GM12878 (cell line): ENCODE results near the gene OTULIN.

ENCODE experiments used
- BMI1 ChIP-seq: fragments of 450-650 bp; IDR thresholded peaks from 2 replicates; pipeline ENCODE4 v1.6.1; 2016; ENCODE audit warnings: mild to moderate bottlenecking, moderate library complexity, borderline replicate concordance
- CREB1 ChIP-seq: IDR thresholded peaks from 2 replicates; pipeline ENCODE4 v1.6.1; 2012; ENCODE audit warnings: low read depth, mild to moderate bottlenecking, inconsistent platforms
- KDM1A ChIP-seq: fragments of 200-600 bp; sonication (generic); IDR thresholded peaks from 2 replicates; pipeline ENCODE4 v1.6.1; 2016; ENCODE audit warnings: borderline replicate concordance
- MXI1 ChIP-seq: fragments of 150-350 bp; IDR thresholded peaks from 2 replicates; pipeline ENCODE4 v1.6.1; 2011; ENCODE audit warnings: low read depth, mild to moderate bottlenecking, inconsistent platforms, low read length, improper control_type of control experiment
- NFIC ChIP-seq: IDR thresholded peaks from 2 replicates; pipeline ENCODE4 v1.6.1; 2012; ENCODE audit warnings: low read depth, mild to moderate bottlenecking, inconsistent platforms, low read length, moderate library complexity
- POLR2AphosphoS5 ChIP-seq: IDR thresholded peaks from 2 replicates; pipeline ENCODE4 v1.6.1; 2011; ENCODE audit warnings: mild to moderate bottlenecking, low read length, inconsistent platforms
- SIX5 ChIP-seq: IDR thresholded peaks from 2 replicates; pipeline ENCODE4 v1.6.1; 2011; ENCODE audit warnings: mild to moderate bottlenecking, low read depth, low read length, moderate library complexity; ENCODE audit not compliant: severe bottlenecking
- TBL1XR1 ChIP-seq: IDR thresholded peaks from 2 replicates; pipeline ENCODE4 v1.6.1; 2012; ENCODE audit warnings: low read depth, low read length, improper control_type of control experiment
- WRNIP1 ChIP-seq: IDR thresholded peaks from 2 replicates; pipeline ENCODE4 v1.6.1; 2011; ENCODE audit warnings: low read depth, low read length, improper control_type of control experiment, borderline replicate concordance
- TF ChIP-seq, protein P1 (sequence below): fragments of 450-650 bp; IDR thresholded peaks from 2 replicates; pipeline ENCODE4 v1.6.1; 2016; ENCODE audit warnings: mild to moderate bottlenecking, moderate library complexity, borderline replicate concordance
- TF ChIP-seq, protein P2 (sequence below), 3 experiments: IDR thresholded peaks in 2 of 3; conservative IDR thresholded peaks in 1 of 3; 2 replicates each; pipeline ENCODE4 v1.5.1; 2011; ENCODE audit warnings: low read depth in 3 of 3, low read length in 3 of 3, mild to moderate bottlenecking in 3 of 3, control low read depth in 2 of 3, moderate library complexity in 2 of 3, inconsistent platforms in 1 of 3, mixed read lengths in 1 of 3; ENCODE audit not compliant: control insufficient read depth in 2 of 3, insufficient read depth in 1 of 3; ENCODE audit errors: extremely low read depth in 1 of 3
- TF ChIP-seq, protein P3 (sequence below): IDR thresholded peaks from 2 replicates; pipeline ENCODE4 v1.6.1; 2011; ENCODE audit warnings: low read depth, low read length, improper control_type of control experiment, borderline replicate concordance
- TF ChIP-seq, protein P4 (sequence below): fragments of 150-350 bp; IDR thresholded peaks from 2 replicates; pipeline ENCODE4 v1.6.1; 2016; ENCODE audit warnings: low read depth, low read length
- TF ChIP-seq, protein P5 (sequence below): fragments of 450-650 bp; formaldehyde crosslinking; IDR thresholded peaks from 2 replicates; pipeline ENCODE4 v1.4.0; 2022; ENCODE audit warnings: mild to moderate bottlenecking, moderate library complexity

DNA sequence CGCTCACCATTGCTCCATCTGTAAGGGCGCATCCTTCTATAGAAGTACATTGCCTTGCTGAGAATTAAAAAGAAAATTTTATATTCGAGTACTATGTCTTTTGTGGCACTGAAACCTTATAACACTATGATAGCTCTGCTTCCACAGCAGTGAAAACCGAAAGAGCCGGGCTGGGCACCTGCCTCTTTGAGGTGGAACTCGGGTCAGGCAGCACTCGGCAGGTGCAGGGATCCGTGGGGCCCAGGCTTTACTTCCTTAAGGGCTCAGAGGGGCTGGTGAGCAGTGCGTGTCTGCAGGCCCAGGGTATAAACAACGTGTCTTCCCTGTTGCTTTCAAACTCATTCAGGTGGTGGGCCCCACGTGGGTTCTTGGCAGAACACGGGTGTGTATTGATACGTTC lies 69.9 kb downstream of the OTULIN start:
- TF ChIP-seq WRNIP1 (no peak), MXI1 (no peak), NFIC (no peak), KDM1A (no peak), POLR2AphosphoS5 (no peak), SIX5 (no peak), BMI1 (no peak), TBL1XR1 (no peak), CREB1 (no peak)
- TF ChIP-seq, protein P1, sequence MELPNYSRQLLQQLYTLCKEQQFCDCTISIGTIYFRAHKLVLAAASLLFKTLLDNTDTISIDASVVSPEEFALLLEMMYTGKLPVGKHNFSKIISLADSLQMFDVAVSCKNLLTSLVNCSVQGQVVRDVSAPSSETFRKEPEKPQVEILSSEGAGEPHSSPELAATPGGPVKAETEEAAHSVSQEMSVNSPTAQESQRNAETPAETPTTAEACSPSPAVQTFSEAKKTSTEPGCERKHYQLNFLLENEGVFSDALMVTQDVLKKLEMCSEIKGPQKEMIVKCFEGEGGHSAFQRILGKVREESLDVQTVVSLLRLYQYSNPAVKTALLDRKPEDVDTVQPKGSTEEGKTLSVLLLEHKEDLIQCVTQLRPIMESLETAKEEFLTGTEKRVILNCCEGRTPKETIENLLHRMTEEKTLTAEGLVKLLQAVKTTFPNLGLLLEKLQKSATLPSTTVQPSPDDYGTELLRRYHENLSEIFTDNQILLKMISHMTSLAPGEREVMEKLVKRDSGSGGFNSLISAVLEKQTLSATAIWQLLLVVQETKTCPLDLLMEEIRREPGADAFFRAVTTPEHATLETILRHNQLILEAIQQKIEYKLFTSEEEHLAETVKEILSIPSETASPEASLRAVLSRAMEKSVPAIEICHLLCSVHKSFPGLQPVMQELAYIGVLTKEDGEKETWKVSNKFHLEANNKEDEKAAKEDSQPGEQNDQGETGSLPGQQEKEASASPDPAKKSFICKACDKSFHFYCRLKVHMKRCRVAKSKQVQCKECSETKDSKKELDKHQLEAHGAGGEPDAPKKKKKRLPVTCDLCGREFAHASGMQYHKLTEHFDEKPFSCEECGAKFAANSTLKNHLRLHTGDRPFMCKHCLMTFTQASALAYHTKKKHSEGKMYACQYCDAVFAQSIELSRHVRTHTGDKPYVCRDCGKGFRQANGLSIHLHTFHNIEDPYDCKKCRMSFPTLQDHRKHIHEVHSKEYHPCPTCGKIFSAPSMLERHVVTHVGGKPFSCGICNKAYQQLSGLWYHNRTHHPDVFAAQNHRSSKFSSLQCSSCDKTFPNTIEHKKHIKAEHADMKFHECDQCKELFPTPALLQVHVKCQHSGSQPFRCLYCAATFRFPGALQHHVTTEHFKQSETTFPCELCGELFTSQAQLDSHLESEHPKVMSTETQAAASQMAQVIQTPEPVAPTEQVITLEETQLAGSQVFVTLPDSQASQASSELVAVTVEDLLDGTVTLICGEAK, result no peak
- TF ChIP-seq, protein P2, sequence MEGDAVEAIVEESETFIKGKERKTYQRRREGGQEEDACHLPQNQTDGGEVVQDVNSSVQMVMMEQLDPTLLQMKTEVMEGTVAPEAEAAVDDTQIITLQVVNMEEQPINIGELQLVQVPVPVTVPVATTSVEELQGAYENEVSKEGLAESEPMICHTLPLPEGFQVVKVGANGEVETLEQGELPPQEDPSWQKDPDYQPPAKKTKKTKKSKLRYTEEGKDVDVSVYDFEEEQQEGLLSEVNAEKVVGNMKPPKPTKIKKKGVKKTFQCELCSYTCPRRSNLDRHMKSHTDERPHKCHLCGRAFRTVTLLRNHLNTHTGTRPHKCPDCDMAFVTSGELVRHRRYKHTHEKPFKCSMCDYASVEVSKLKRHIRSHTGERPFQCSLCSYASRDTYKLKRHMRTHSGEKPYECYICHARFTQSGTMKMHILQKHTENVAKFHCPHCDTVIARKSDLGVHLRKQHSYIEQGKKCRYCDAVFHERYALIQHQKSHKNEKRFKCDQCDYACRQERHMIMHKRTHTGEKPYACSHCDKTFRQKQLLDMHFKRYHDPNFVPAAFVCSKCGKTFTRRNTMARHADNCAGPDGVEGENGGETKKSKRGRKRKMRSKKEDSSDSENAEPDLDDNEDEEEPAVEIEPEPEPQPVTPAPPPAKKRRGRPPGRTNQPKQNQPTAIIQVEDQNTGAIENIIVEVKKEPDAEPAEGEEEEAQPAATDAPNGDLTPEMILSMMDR (IDR thresholded peaks at IDR 0.05 in 2 of 3, conservative IDR thresholded peaks at IDR 0.05 in 1 of 3; ENCODE audit: control insufficient read depth in 2 of 3, extremely low read depth in 1 of 3, insufficient read depth in 1 of 3, low read depth in 3 of 3, low read length in 3 of 3), result no peak
- TF ChIP-seq, protein P3, sequence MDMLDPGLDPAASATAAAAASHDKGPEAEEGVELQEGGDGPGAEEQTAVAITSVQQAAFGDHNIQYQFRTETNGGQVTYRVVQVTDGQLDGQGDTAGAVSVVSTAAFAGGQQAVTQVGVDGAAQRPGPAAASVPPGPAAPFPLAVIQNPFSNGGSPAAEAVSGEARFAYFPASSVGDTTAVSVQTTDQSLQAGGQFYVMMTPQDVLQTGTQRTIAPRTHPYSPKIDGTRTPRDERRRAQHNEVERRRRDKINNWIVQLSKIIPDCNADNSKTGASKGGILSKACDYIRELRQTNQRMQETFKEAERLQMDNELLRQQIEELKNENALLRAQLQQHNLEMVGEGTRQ, result no peak
- TF ChIP-seq, protein P4, sequence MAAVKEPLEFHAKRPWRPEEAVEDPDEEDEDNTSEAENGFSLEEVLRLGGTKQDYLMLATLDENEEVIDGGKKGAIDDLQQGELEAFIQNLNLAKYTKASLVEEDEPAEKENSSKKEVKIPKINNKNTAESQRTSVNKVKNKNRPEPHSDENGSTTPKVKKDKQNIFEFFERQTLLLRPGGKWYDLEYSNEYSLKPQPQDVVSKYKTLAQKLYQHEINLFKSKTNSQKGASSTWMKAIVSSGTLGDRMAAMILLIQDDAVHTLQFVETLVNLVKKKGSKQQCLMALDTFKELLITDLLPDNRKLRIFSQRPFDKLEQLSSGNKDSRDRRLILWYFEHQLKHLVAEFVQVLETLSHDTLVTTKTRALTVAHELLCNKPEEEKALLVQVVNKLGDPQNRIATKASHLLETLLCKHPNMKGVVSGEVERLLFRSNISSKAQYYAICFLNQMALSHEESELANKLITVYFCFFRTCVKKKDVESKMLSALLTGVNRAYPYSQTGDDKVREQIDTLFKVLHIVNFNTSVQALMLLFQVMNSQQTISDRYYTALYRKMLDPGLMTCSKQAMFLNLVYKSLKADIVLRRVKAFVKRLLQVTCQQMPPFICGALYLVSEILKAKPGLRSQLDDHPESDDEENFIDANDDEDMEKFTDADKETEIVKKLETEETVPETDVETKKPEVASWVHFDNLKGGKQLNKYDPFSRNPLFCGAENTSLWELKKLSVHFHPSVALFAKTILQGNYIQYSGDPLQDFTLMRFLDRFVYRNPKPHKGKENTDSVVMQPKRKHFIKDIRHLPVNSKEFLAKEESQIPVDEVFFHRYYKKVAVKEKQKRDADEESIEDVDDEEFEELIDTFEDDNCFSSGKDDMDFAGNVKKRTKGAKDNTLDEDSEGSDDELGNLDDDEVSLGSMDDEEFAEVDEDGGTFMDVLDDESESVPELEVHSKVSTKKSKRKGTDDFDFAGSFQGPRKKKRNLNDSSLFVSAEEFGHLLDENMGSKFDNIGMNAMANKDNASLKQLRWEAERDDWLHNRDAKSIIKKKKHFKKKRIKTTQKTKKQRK, result no peak
- TF ChIP-seq, protein P5, sequence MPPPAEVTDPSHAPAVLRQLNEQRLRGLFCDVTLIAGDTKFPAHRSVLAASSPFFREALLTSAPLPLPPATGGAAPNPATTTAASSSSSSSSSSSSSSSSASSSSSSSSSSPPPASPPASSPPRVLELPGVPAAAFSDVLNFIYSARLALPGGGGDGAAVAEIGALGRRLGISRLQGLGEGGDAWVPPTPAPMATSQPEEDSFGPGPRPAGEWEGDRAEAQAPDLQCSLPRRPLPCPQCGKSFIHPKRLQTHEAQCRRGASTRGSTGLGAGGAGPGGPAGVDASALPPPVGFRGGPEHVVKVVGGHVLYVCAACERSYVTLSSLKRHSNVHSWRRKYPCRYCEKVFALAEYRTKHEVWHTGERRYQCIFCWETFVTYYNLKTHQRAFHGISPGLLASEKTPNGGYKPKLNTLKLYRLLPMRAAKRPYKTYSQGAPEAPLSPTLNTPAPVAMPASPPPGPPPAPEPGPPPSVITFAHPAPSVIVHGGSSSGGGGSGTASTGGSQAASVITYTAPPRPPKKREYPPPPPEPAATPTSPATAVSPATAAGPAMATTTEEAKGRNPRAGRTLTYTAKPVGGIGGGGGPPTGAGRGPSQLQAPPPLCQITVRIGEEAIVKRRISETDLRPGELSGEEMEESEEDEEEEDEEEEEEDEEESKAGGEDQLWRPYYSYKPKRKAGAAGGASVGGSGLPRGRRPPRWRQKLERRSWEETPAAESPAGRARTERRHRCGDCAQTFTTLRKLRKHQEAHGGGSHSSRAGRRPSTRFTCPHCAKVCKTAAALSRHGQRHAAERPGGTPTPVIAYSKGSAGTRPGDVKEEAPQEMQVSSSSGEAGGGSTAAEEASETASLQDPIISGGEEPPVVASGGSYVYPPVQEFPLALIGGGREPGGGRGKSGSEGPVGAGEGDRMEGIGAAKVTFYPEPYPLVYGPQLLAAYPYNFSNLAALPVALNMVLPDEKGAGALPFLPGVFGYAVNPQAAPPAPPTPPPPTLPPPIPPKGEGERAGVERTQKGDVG (CRISPR knock-in tag), result no peak
